HepG2 (cell line): ENCODE data around the gene CHN2. TPM values are rescaled to one million over a fixed set of nuclear protein-coding genes. Genes with fewer than 3 reads are reported as not detected.
A peak's percentile ranks its signal among the peaks of the same experiment; 100 is the strongest.

Experiments
- ADNP ChIP-seq: sonication (generic); formaldehyde crosslinking; IDR thresholded peaks from 2 replicates; pipeline ENCODE4 v1.4.0; 2020; ENCODE audit warnings: missing genetic modification reagents
- ASH2L ChIP-seq: fragments of 300-600, 200-600 bp; sonication (generic); IDR thresholded peaks from 2 replicates; pipeline ENCODE4 v1.7.0; 2017; ENCODE audit warnings: low read depth, mild to moderate bottlenecking, moderate library complexity, mixed read lengths, low read length; ENCODE audit not compliant: insufficient read length
- CREB1 ChIP-seq, 2 experiments: fragments of 450-650 bp in 1 of 2; IDR thresholded peaks; 2 replicates each; pipeline ENCODE4 v1.6.1; 2016 to 2017; ENCODE audit warnings: control low read depth in 1 of 2, mild to moderate bottlenecking in 1 of 2, missing compliant biosample characterization in 1 of 2, missing genetic modification characterization in 1 of 2
- DNMT1 ChIP-seq: sonication (generic); formaldehyde crosslinking; IDR thresholded peaks from 2 replicates; pipeline ENCODE4 v1.5.1; 2020; ENCODE audit warnings: mild to moderate bottlenecking, missing genetic modification reagents
- GABPA ChIP-seq, 2 experiments: IDR thresholded peaks; 2 replicates each; pipeline ENCODE4 v1.6.1; 2011 to 2016; ENCODE audit warnings: low read depth in 2 of 2, low read length in 1 of 2, missing biosample characterization in 1 of 2, missing genetic modification characterization in 1 of 2
- HOXA9 ChIP-seq: sonication (generic); formaldehyde crosslinking; IDR thresholded peaks from 2 replicates; pipeline ENCODE4 v1.8.1; 2022; ENCODE audit warnings: missing genetic modification reagents, mild to moderate bottlenecking, moderate library complexity, borderline replicate concordance
- IRF2 ChIP-seq: IDR thresholded peaks from 2 replicates; pipeline ENCODE4 v1.6.1; 2018; ENCODE audit warnings: missing genetic modification reagents, missing compliant biosample characterization
- SMAD9 ChIP-seq: sonication (generic); formaldehyde crosslinking; IDR thresholded peaks from 2 replicates; pipeline ENCODE4 v1.5.1; 2020; ENCODE audit warnings: mild to moderate bottlenecking, missing genetic modification reagents
- SP2 ChIP-seq: sonication (generic); formaldehyde crosslinking; IDR thresholded peaks from 2 replicates; pipeline ENCODE4 v1.5.1; 2020; ENCODE audit warnings: mild to moderate bottlenecking, missing genetic modification reagents
- SRSF9 ChIP-seq: fragments of 200-400 bp; formaldehyde crosslinking; IDR thresholded peaks from 2 replicates; pipeline ENCODE4 v1.6.1; 2018; ENCODE audit warnings: borderline replicate concordance, mild to moderate bottlenecking, low read depth, low read length; ENCODE audit not compliant: insufficient read depth, poor library complexity, severe bottlenecking
- TEAD3 ChIP-seq: optimal IDR thresholded peaks from 2 replicates; pipeline ENCODE3; 2016; ENCODE audit warnings: borderline replicate concordance
- ZBTB38 ChIP-seq: sonication (generic); formaldehyde crosslinking; IDR thresholded peaks from 2 replicates; pipeline ENCODE4 v1.5.1; 2020; ENCODE audit warnings: mild to moderate bottlenecking, missing genetic modification reagents
- ZNF263 ChIP-seq: sonication (generic); formaldehyde crosslinking; IDR thresholded peaks from 2 replicates; pipeline ENCODE4 v1.4.0; 2020; ENCODE audit warnings: missing genetic modification reagents
- ZNF530 ChIP-seq: sonication (generic); formaldehyde crosslinking; IDR thresholded peaks from 2 replicates; pipeline ENCODE4 v1.5.0; 2020; ENCODE audit warnings: low read depth, mild to moderate bottlenecking, missing genetic modification reagents
- polyA plus RNA-seq, 8 experiments: library from polyadenylated mRNA; depleted of rRNA in 3 of 8; stranded (reverse) in 7 of 8; unstranded in 1 of 8; fragments of >200 nt; fragmentation: Illumina TruSeq in 4 of 8; extraction: Trizol in 4 of 8; gene quantifications; 2 replicates each; pipeline versions ENCODE4 v1.2.1 to v1.2.3, GENCODE V29; 2011 to 2016; ENCODE audit warnings: low read depth in 4 of 8, missing spikeins in 1 of 8, mixed read lengths in 1 of 8; ENCODE audit not compliant: insufficient read depth in 1 of 8
- total RNA-seq, 5 experiments: library from RNA; depleted of rRNA; stranded (reverse); fragments of >200 nt; fragmentation: Illumina TruSeq; extraction: Trizol; gene quantifications; 2 replicates each; pipeline ENCODE4 v1.2.3, GENCODE V29; 2016; ENCODE audit warnings: low read depth in 1 of 5
- TF ChIP-seq, protein P1 (sequence below): sonication (generic); formaldehyde crosslinking; IDR thresholded peaks from 2 replicates; pipeline ENCODE4 v1.4.0; 2020; ENCODE audit warnings: low read depth, mild to moderate bottlenecking, missing genetic modification reagents
- TF ChIP-seq, protein P2 (sequence below): IDR thresholded peaks from 2 replicates; pipeline ENCODE4 v1.6.1; 2016; ENCODE audit warnings: low read depth, control low read depth
- TF ChIP-seq, protein P3 (sequence below): sonication (generic); formaldehyde crosslinking; IDR thresholded peaks from 2 replicates; pipeline ENCODE4 v1.5.0; 2020; ENCODE audit warnings: missing genetic modification reagents
- TF ChIP-seq, protein P4 (sequence below): IDR thresholded peaks from 2 replicates; pipeline ENCODE4 v1.6.1; 2016
- TF ChIP-seq, protein P5 (sequence below): sonication (generic); formaldehyde crosslinking; IDR thresholded peaks from 2 replicates; pipeline ENCODE4 v1.8.0; 2022; ENCODE audit warnings: mild to moderate bottlenecking, missing genetic modification reagents, moderate library complexity
- TF ChIP-seq, protein P6 (sequence below): sonication (generic); formaldehyde crosslinking; IDR thresholded peaks from 2 replicates; pipeline ENCODE4 v1.5.1; 2020; ENCODE audit warnings: mild to moderate bottlenecking, missing genetic modification reagents, moderate library complexity

Gene CHN2
- total and polyA plus RNA-seq, 2 of the 13 experiments (the other 11 are each of a cell fraction or from before 2014, with no cell fraction given): 23.5 to 30.5 TPM

DNA sequence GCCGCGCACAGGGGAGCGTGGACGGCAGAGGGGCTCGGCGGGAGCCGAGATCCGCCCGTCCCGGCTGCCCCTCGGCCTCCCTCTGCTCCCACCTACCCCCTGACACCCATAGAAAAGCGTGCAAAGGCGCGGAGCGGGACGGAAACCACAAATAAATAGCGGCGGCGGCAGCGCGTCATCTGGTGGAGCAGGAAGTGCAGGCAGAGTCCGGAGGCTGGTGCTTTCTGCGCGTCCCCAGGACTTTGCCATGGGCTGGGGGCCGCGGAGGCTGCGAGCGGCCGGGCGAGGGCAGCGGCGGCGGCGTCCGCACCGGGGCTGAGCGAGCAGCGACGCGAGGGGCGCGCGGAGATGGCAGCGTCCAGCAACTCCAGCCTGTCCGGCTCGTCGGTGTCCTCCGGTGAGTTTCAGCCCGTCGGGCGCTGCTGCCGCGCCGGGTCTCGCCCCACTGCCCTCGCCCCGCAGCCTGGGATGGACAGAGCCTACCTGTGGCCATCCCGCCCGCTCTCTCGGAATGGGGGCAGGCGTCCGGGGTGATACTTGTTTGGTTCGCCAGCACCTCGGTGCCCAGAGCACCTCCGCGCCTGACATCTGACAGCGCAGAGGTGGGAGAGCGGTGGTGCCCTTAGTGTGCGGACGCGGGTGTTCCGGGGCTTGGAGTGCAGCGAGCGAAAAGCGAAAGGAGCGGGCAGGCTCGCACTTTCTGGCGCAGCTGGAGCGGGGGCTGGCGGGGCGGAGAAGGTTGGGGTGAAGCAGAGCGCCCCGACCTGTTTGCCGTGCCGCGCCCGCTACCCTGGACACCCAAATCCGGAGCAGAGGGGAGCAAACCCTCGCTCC lies at the start of gene CHN2 (continued):
- TF ChIP-seq SMAD9 (CRISPR knock-in tag) (no peak), TEAD3 (no peak), ZNF530 (CRISPR knock-in tag) (no peak), HOXA9 (0 out of 2 replicates have a peak, but pooled peaks have one; percentile 85), ASH2L (peak; percentile 77), IRF2 (0 out of 2 replicates have a peak, but pooled peaks have one; percentile 7), SP2 (CRISPR knock-in tag) (no peak; the same call in 1 of the 2 replicates), DNMT1 (peak; percentile 83), ADNP (CRISPR knock-in tag) (0 out of 2 replicates have a peak, but pooled peaks have one; percentile 37), SRSF9 (no peak), CREB1 (IDR thresholded peaks at IDR 0.05) (no peak), CREB1 (CRISPR knock-in tag; IDR thresholded peaks at IDR 0.05) (no peak), ZBTB38 (CRISPR knock-in tag) (peak; percentile 75; the same call in 1 of the 2 replicates), ZNF263 (CRISPR knock-in tag) (no peak), GABPA (IDR thresholded peaks at IDR 0.05; ENCODE audit: low read depth, low read length) (no peak), GABPA (CRISPR knock-in tag; IDR thresholded peaks at IDR 0.05; ENCODE audit: low read depth) (peak; percentile 42)
- TF ChIP-seq, protein P1, sequence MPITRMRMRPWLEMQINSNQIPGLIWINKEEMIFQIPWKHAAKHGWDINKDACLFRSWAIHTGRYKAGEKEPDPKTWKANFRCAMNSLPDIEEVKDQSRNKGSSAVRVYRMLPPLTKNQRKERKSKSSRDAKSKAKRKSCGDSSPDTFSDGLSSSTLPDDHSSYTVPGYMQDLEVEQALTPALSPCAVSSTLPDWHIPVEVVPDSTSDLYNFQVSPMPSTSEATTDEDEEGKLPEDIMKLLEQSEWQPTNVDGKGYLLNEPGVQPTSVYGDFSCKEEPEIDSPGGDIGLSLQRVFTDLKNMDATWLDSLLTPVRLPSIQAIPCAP (CRISPR knock-in tag): no peak
- TF ChIP-seq, protein P2, sequence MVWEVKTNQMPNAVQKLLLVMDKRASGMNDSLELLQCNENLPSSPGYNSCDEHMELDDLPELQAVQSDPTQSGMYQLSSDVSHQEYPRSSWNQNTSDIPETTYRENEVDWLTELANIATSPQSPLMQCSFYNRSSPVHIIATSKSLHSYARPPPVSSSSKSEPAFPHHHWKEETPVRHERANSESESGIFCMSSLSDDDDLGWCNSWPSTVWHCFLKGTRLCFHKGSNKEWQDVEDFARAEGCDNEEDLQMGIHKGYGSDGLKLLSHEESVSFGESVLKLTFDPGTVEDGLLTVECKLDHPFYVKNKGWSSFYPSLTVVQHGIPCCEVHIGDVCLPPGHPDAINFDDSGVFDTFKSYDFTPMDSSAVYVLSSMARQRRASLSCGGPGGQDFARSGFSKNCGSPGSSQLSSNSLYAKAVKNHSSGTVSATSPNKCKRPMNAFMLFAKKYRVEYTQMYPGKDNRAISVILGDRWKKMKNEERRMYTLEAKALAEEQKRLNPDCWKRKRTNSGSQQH (CRISPR knock-in tag): 0 out of 2 replicates have a peak, but pooled peaks have one; percentile 41
- TF ChIP-seq, protein P3, sequence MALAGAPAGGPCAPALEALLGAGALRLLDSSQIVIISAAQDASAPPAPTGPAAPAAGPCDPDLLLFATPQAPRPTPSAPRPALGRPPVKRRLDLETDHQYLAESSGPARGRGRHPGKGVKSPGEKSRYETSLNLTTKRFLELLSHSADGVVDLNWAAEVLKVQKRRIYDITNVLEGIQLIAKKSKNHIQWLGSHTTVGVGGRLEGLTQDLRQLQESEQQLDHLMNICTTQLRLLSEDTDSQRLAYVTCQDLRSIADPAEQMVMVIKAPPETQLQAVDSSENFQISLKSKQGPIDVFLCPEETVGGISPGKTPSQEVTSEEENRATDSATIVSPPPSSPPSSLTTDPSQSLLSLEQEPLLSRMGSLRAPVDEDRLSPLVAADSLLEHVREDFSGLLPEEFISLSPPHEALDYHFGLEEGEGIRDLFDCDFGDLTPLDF (CRISPR knock-in tag): peak; percentile 45; the same call in 1 of the 2 replicates
- TF ChIP-seq, protein P4, sequence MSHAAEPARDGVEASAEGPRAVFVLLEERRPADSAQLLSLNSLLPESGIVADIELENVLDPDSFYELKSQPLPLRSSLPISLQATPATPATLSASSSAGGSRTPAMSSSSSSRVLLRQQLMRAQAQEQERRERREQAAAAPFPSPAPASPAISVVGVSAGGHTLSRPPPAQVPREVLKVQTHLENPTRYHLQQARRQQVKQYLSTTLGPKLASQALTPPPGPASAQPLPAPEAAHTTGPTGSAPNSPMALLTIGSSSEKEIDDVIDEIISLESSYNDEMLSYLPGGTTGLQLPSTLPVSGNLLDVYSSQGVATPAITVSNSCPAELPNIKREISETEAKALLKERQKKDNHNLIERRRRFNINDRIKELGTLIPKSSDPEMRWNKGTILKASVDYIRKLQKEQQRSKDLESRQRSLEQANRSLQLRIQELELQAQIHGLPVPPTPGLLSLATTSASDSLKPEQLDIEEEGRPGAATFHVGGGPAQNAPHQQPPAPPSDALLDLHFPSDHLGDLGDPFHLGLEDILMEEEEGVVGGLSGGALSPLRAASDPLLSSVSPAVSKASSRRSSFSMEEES (CRISPR knock-in tag): 0 out of 2 replicates have a peak, but pooled peaks have one; percentile 12
- TF ChIP-seq, protein P5, sequence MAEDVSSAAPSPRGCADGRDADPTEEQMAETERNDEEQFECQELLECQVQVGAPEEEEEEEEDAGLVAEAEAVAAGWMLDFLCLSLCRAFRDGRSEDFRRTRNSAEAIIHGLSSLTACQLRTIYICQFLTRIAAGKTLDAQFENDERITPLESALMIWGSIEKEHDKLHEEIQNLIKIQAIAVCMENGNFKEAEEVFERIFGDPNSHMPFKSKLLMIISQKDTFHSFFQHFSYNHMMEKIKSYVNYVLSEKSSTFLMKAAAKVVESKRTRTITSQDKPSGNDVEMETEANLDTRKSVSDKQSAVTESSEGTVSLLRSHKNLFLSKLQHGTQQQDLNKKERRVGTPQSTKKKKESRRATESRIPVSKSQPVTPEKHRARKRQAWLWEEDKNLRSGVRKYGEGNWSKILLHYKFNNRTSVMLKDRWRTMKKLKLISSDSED (CRISPR knock-in tag): no peak
- TF ChIP-seq, protein P6, sequence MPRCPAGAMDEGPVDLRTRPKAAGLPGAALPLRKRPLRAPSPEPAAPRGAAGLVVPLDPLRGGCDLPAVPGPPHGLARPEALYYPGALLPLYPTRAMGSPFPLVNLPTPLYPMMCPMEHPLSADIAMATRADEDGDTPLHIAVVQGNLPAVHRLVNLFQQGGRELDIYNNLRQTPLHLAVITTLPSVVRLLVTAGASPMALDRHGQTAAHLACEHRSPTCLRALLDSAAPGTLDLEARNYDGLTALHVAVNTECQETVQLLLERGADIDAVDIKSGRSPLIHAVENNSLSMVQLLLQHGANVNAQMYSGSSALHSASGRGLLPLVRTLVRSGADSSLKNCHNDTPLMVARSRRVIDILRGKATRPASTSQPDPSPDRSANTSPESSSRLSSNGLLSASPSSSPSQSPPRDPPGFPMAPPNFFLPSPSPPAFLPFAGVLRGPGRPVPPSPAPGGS (CRISPR knock-in tag): peak; percentile 92
